Right kidney (tissue), 1 donor: ENCODE data around the gene RBM24.
"Not testable (repeated sequence)": the region's sequence is repeated elsewhere in the genome, so short reads cannot be mapped to it uniquely, and the experiment has no call there.

ENCODE experiments used
- DNase-seq: peaks from one replicate; pipeline ENCODE4 v3.0.0-alpha.2; 2016

RBM24 gene

DNA sequence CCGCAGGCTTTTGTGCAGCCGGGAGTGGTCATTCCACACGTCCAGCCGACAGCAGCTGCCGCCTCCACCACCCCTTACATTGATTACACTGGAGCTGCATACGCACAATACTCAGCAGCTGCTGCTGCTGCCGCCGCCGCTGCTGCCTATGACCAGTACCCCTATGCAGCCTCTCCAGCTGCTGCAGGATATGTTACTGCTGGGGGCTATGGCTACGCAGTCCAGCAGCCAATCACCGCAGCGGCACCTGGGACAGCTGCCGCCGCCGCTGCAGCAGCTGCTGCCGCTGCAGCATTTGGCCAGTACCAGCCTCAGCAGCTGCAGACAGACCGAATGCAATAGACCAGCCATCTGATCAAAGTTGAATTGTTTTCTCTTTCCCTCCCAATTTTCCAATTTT lies 10.6 kb downstream of the RBM24 start:
- DNase-seq = no peak

DNA sequence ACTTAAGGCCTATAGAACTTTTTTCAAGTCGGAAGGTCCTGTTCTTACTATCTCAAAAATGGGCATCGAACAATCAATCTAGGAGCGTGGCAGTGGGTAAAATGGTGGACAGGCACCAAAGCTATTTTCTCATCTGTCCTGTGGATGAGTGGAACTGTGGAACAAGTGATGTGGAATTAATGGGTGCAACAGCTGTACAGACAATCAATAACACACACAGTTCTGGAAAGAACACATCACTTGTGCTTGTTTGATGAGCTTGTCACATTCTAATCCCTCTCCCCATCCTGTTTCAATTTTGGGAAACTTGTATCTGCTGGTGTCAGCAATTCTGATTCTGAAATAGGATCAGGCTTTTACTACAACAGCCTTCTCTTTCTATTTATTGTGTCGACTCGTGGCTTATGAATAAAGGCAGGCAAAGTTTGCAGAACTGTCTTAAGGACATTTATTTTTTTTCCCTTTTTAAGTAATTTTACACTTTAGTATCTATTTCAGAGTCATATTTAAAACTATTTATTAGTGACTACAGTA lies 11.5 kb downstream of the RBM24 start:
- DNase-seq = no peak

DNA sequence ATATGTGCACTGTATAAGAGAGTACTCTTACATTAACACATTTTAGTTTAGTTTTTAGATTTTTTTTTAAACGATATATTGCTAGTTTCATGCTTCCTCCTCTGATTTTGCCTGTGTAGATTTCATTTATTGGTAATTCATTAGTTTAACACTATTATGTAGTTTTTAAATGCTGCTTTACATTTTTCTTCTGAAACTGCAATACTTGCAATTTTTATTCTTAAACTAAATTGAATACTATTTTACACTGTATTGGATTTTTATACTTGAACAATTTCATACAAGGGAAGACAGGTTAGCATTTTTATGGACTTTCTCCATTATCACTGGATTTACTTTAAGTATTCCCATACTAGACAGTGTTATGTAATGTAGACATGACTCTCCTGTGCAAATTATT lies 12.2 kb downstream of the RBM24 start:
- DNase-seq = no peak

GRCh38 chr6:17297271-17298080 lies 16.3 kb downstream of the RBM24 start:
- no peak for DNase-seq

DNA sequence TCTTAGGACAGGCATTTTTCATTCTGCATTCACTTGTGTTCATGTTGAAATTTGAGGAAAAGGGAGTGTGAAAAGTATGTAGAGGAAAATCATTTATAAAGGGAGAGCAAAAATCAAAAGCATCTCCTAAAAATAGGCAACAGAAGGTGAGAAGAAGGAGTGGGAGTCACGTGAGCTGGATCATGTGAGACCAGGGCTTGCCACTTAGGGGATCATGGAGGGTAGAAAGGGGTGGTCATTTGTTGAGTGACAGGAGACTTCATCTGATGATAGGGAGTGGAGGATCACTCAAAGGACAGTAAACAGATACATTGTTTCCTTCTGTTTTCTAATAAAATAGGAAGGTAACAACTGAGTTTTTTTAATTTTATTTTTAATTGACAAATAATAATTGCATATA lies 17.1 kb downstream of the RBM24 start:
- no peak for DNase-seq

GRCh38 chr6:17299222-17299621 lies 18.1 kb downstream of the RBM24 start:
- DNase-seq = no peak

DNA sequence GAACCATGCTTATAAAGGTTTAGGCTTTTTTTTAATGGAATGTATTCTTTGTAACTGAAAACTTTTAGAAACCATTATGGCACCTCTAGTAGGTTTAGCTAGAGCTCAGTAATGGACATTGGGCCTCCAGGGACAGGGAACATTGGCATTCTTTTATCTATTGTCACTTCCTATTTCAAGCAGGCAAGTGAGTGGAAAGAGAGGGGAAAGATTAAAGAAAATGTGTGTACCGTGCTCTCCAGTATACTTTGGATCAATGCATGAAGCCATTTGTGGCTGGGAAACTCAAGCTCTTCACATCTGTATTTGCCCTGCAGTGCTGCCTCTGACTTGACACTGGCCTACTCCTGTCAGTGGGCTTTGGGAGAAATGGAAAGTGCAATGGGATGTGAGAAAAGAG lies 18.6 kb downstream of the RBM24 start:
- no peak for DNase-seq

- no peak for DNase-seq
Observed at GRCh38 chr6:17300637-17301036, 19.5 kb downstream of the RBM24 start.

DNA sequence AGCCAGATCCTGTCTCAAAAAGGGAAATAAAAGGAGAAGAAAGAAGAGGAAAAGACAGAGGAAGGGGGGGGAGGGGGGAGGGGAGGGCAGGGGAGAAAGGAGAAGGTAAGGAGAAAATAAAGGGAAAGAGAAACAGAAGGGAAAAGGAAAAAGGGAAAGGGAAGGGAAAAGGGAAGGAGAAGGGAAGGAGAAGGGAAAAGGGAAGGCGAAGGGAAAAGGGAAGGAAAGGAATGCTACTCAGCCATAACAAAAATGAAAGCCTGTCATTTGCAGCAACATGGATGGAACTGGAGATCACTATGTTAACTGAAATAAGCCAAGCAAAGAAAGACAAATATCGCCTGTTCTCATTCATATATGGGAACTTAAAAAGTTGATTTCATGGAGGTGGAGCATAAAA lies 22.3 kb downstream of the RBM24 start:
- DNase-seq = no peak

- DNase-seq = no peak
Observed at GRCh38 chr6:17305219-17306001, 24.2 kb downstream of the RBM24 start.

DNA sequence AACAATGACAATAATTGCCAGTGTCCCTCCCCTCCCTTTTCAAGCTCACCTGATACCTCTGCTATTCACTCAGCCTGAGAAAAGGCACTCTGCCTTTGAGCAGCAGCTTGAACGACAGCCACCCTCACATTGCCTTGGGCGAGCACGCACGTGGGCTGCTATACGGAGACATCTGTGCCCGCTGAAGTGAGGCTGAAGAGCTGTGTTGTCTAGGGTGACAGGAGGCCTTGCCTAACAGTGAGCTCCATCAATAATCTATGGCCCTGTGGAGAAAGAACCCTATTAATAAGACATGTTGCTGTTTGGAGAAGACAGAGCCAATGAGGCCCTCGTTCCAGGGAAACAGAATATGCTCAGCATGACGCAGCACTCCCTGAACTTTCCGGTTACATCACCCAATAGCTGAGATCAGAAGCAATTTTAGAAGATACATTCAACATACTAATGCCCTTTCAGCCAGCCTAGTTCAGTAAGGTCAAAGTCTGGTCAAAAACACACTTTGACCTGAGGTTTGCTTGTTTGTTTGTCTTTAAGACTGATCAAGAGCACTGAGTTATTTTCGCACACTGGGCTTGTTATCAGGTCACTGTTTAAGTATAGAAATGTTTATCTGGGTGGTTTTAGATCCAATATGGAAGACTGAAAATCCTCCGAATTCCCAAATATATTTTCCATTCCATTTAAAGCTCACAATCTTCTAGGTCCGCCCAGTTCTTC lies 30.6 kb downstream of the RBM24 start:
- DNase-seq = peak; percentile 14

DNA sequence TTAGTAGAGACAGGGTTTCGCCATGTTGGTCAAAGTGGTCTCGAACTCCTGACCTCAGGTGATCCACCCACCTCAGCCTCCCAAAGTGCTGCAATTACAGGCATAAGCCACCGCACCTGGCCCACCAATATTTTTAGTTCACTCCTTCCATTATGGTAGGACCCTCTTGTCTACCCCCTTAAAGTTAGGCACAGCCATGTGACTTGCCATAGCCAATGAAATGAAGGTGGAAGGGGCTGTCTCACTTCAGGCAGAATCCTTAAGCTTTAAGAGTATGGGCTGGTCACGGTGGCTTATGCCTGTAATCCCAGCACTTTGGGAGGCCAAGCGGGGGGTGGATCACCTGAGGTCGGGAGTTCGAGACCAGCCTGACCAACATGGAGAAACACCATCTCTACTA lies 32.1 kb downstream of the RBM24 start:
- not testable (repeated sequence) for DNase-seq

GRCh38 chr6:17313971-17314370 lies 32.8 kb downstream of the RBM24 start:
- DNase-seq = no peak

DNA sequence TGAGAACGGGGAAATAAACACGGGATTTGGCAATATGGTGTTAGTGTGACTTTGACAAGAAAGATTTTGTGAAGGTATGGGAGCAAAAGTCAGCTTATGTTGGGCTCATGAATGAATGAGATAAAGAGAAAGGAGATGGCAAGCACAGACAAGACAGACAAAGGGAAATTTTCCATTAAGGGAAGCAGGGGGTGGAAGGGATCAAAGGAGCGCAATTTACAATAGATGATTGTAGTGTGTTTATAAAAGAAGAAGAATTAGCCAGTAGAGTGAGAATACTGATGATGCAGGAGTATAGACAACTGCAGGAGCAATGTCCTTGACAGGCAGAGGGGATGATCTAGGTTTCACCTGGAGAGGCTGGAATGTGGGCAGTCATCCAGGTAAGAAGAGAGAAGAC lies 34.1 kb downstream of the RBM24 start:
- no peak for DNase-seq

GRCh38 chr6:17318435-17319165 lies 37.4 kb downstream of the RBM24 start:
- DNase-seq = no peak

DNA sequence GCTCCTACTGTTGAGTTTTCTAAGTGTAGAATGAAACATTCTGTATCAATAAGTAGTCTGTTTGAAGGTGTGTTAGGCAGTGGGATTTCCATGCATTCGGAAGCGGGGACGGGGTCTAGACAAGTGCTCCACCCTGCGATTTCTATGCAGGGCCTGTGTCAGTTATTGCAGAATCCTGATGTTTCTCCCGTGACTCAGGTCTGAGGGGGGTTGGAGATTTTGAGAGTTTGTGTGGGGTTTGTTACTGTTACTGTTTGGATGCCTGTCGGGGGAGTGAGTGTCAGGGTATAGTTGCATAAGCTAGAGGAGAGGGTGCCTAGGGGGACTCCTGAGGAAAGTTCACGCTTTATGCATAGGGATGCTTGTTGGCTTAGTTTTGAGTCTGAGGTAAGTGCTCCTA lies 39.1 kb downstream of the RBM24 start:
- not testable (repeated sequence) for DNase-seq

GRCh38 chr6:17331238-17331637 lies 50.1 kb downstream of the RBM24 start:
- no peak for DNase-seq

DNA sequence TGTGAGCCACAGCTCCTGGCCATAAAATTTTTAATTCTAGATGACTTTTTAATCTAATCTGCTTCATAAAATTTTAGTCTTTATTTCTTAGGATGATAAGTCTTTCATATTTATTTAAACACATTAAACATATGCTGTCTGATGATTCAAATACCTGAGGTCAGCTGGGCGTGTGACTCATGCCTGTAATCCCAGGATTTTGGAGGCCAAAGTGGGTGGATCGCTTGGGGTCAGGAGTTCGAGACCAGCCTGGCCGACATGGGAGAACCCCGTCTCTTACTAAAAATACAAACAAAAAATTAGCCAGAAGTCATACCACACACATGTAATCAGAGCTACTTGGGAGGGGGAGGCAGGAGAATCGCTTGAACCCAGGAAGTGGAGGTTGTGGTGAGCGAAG lies 53.1 kb downstream of the RBM24 start:
- no peak for DNase-seq

- no peak for DNase-seq
Observed at GRCh38 chr6:17336425-17336824, 55.3 kb downstream of the RBM24 start.

- no peak for DNase-seq
Observed at GRCh38 chr6:17339308-17339670, 58.1 kb downstream of the RBM24 start.

- no peak for DNase-seq
Observed at GRCh38 chr6:17341117-17341805, 60.1 kb downstream of the RBM24 start.

- no peak for DNase-seq
Observed at GRCh38 chr6:17341891-17342290, 60.7 kb downstream of the RBM24 start.
